RPMI7951 (cell line): ENCODE measurements around the gene S100A11. TPM values are rescaled to one million over a fixed set of nuclear protein-coding genes. Genes with fewer than 3 reads are reported as not detected.

Experiments used
- DNase-seq: peaks from one replicate; pipeline ENCODE4 v3.0.0-alpha.2; 2012; ENCODE audit warnings: low read depth
- total RNA-seq: library from RNA; depleted of rRNA; stranded (reverse); fragments of >200 nt; shearing (Covaris generic); gene quantifications from 2 replicates; pipeline ENCODE4 v1.2.3, GENCODE V29; 2014

S100A11 gene
- total RNA-seq, 1 experiment from 2014 or later = 1,277 TPM

DNA sequence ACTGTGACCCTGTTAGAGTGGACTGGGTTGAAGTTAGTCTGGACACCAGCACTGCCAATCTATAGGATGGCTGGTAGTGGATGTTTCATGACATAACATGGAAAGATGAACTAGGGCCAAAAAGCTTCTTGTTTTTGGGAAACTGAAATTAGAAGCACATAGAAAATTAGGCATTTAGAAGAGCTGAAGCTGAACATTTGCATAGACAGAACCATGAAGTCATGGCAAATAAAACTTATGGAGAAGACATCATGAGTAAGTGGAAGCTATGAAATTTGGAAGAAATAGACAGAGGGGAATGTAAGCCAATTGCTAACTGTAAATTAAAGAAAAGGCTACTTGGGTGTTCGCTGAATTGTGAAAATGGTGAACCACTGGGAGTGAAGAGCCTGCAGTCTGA lies 2.7 kb upstream of the S100A11 start:
- DNase-seq = no peak

DNA sequence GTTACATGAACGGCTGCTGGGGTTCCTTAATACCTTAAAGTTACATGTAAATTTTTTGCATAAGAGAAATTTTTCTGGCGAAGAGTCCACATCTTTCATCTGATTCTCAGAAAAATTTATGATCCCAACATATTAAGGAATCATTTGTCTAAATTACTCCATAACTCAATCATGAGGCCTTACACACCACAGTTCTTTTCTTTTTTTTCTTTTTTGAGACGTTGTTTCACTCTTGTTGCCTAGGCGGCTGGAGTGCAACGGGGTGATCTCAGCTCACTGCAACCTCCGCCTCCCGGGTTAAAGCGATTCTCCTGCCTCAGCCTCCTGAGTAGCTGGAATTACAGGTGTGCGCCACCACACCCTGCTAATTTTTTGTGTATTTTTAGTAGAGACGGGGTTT lies 2.1 kb upstream of the S100A11 start:
- DNase-seq = no peak

DNA sequence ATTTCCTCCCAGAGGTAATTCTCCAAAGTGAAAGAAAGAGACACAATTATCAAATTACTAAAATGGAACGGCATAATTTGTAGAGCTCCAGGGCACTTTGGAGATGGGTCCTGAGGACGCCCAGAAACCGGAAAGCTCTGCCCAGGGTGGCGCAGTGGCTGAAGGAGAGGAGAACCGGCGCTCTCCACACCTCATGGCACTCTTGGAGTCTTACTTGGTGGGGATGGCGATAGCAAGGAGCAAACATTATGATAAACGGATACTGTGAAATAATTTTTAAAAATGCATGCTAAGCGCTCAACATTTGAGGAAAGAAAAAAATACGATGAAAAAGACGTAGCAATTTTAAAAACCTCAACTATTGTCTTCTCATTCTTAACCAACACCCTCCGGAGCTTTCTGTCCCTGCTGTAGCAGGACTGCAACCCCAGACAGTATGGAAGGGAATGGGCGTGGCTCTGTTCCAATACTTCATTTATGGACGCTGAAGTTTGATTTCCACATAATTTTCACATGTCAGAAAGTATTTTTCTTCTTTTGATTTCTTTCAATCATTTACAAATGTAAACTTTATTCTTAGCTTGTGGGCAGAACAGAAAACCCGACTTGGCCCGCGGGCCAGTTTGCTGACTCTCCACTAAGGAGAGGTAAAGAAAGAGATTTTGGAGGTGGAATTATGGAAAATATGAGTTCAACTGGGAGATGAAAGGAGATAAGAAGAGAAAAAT lies 1.1 kb downstream of the S100A11 start:
- DNase-seq = peak; percentile 26

DNA sequence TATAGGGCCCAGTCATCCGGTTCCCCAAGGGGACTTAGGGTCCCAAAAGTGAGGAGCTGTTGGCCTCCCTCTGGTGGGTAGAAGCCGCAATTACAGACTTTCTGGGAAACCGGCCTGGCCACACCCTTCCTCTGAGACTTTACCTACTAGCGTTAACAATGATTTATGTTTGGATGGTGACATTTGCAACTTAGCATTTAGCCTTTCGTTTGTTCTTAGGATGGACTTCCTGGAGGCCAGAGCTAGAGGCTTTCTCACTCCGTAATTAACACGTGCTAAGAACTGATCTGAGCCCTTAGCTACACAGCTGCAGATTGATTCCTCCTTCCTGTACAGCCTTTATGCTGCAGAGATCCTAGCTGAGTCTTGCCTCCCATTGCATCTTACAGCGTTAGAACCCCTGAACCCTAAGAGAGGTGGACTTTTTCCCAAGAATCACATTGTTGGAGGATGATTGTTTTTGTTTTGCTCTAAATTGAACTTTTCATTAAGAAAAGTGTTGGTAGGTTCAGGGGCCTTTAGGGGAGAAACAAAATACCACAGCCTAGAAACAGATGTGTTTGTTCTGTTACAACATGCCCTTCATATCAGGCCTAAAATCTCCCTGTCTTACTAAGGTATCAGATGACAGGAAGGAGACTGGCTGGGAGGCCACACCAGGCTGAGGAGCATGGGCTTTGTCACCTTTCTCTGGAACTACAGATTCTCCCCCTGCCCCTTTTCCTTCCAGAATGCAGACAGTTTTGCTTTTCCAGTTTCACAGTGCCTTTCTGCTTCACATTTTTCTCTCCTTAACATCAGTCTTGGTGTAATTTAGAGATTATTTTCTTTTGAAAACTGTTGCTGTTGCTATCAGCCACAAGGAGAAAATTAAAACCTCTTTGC lies 1.9 kb downstream of the S100A11 start:
- DNase-seq = peak; percentile 85

DNA sequence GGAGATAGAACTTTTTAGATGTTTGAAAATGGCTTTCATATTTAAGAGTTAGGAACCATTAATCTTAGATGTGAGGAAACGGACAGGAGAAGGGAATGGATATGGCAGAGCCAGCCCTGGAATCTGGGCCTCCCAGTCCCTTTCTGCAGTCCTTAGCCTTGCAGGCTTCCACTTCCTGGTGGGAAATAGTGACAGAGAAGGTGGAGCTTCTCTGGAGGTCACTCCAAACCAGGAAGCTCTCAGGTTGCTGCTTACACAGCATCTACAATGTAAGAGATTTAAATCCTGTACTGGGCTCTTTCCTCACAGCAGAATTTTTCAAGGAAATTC lies 2.5 kb downstream of the S100A11 start:
- DNase-seq = no peak

DNA sequence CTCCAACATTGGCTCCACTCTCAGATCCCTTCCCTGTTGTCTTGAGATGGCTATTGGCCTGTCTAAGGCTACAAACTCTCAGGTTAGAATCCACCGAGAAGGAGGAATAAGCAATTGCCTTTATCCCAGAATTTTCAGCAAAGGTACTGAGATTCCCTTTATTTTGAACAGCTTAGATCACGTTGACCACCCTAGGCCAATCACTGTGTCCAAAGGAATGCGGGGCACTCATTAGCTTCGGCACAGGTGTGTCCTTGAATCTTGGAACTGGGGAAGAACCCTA lies 6.9 kb downstream of the S100A11 start:
- no peak for DNase-seq

DNA sequence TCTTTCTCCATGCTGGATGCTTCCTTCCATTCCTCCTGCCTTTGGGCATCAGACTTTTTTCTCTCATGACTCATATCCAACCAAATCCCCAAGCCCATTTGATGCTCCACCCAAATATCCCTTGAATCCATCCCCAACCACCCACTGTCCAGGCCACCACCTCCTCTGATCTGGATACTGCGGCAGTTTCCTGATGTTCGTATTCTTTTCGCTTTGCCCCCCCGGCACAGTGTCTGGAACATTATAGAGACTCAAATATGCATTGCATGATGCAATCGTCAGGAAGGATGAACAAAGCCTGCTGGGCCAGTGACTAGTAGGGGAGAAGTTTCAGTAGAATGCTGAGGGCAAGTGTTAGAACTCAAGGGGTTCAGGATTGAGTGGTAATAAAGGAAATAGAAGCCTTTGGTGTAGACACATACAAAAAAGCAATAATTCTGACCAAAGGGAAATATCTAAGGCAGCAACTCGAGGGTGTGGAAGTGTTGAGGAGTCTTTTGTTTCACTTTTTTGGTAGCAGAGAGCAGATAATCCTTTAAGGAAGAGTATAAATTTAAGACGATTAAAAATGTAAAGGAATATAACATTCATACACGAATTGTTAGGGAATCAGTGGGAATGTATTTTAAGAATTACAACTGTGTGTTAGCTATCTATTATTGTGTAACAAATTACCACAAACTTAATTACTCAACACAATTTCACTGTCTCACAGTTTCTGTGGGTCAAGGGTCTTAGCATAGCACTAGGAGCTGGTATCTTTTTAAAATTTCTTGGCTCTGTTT lies 7.5 kb downstream of the S100A11 start:
- DNase-seq = peak; percentile 83

DNA sequence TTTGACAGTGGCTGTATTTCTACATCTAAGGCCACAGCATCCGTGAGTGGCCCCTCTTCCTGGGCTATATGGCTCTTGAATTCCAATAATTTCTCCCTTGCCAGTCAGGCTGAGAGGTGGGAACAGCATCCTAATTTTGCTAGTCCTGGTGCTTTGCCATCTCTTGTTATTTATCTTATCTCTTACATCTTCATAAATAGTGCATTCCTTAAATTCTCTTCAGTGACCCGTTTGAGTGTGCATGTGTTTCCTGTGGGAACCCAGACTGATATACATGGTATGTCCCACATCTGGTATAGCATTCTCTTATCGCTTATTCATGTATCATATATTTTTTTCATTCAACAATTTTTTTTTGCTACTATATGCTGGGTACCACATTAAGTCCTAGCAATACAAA lies 9.9 kb downstream of the S100A11 start:
- peak; percentile 49 for DNase-seq

DNA sequence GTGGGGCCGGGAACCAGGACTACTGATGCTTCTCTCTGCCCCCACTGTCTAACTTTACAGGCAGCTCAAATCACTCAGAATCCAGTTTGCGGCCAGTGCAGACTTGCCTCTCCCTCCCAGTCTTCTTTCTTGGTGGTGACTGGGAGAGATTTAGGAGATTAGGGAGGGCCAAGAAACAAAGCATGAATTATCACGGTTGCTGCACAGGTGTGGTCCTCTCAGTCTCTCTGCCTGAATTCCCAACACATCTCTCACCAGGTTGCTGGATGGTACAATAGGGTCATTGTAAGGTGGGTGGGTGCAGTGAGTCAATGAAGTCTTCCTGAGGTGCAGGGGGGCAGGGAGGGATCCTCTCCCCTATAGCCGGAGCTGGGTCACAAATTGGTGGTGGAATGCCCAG lies 12.6 kb downstream of the S100A11 start:
- DNase-seq = no peak

DNA sequence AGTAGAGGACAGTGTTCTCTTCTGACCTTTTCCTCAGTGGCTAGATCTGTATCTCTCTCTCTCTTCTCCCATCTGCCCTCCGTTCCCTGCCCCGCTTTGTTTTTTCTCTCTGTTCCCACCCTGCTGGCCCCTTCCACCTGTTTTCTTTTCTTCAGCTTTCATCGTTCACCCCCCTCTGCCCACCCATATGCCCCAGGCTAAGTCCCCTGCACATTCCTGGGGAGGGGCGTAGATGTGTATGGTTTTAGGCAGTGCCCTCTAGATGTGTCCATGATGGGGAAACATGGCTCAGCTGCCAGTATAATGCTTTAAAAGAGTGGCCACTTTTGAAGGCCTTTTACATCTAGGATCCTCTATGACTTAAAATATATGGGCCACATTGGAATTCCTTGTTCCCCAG lies 13.6 kb downstream of the S100A11 start:
- no peak for DNase-seq

DNA sequence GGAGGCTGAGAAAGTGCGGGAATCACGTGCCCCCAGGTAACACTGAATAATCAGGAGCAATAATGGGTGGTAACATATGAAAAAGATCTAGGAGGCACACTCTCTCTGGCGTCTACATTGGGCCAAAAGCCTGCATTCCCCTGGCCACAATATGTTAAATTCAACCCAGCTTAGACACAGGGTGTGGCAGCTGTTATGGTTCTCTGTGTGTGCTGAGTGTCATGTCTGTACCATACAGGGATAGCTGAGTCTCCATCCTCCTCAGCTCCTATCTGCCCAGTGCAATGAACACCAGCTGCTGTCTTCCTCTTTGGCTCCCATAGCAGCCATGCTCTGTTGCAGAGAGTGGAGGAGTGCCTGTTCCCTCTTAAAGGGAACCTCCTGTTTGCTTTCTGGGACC lies 14.3 kb downstream of the S100A11 start:
- no peak for DNase-seq

DNA sequence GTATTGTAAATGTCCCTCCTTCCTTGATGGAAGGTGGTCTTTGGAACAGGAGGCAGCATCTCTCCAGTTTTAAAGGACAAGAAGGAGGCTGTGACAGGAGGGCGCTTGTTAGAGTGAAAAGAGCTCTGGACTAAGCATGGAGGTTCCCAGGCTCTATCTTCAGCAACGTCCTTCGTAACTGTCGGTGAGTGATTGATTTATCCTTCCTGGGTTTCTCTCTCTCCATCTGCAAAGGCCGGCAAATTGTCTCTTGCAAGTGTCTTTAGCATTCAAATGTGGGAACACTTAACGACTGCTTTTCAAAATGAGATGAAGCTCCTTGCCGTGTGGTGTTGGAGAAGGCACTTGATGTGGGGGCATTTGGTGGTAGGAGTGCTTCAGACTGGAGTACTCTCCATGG lies 15.2 kb downstream of the S100A11 start:
- DNase-seq = no peak

DNA sequence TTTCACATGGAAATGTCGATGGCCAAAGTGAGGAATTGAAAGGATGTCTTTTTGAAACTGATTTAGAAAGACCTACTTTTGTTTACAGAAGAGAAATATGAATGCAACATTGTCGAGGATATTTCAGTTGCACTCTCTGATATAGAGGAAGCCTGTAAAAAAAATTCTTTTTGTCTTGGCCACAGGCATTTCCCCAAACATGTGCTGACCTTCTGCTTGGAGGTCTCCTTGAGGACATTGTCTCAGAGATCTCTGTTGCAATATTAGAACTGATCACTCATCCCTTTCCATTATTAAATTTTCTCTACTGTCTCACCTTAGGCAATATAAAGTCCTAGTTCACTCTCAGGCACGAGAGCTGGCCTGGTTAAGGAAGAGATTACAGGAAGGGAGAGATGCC lies 16.0 kb downstream of the S100A11 start:
- no peak for DNase-seq

DNA sequence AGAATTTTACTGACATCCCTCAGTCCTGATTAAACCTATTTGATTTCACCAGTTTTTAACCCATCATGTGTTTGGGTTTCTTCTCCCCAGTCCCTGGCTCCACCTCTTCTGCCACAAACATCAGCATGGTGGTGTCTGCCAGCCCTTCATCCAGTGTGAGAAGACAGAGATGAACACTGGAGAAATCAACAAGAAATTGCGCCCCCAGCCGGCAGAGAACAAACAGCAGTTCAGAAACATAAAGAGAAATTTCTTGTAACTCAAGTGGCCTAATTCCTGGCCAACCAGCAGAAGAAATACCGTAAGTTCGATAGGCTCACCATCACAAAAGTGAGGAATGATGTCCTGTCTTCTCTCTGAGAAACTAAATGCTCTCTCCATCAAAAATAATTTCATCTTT lies 18.3 kb downstream of the S100A11 start:
- DNase-seq = no peak

DNA sequence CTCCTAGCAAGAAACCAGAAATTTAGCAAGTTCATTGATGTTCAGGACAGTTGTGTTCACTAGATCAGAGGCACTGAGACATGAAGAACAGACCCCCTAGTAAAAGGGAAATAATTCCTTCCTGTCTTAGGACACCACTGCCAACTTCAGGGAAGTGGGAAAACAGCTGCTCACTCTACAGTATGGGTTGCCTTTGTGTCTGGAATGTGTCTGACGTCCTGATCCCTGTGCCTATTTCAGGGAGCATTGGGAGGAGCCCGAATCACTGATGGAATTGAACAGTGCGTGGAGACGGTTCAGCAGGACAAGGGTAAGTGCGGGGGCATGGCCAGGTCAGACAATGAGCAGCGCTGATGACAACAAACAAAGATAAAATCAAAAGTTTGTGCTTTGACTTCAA lies 21.0 kb downstream of the S100A11 start:
- DNase-seq = no peak

DNA sequence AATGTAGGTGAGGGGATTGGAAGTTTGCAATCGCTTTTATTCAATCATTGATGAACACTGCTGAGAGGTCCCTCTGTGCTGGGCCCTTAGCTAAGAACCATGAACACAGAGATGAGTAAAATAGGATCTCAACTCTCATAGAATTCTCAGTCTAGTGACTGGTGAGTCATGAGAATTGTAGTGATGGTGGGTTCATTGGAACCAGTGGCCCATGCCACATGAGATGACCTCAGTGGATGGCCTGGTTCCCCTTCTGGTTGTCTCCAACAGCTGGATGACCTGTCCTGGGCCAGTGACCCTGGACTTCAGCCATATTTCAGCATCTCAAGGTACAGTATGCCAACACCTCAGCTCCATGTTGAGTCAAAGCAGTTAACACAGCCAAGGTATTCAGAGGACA lies 21.9 kb downstream of the S100A11 start:
- DNase-seq = no peak

DNA sequence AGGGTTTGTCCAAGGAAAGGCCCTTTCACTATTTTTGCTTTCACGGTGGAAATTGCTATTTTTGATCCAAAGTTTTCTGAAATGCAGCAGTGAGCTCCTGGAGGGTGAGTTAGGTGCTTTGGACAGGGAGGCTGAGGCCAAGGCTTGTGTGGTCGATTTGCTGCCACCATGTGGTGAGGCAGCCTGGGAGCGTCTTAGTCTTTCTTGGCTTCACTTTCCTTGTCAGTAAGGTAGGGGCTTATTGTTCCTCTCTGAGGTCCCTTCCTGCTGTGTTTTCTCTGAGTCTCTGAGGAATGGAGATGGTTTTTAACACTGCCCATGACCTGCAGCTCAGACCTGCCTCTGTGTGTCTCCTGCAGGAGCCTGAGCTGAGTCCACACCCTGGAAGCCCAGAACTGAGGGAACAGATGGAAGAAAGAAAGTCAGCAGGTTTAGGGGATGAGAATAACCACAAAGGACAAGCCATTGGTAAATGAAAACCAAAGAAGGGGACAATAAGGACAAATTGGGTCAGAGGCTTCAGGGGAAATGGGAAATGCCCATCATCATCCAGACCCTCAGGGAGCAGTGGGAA lies 23.1 kb downstream of the S100A11 start:
- DNase-seq = peak; percentile 50

DNA sequence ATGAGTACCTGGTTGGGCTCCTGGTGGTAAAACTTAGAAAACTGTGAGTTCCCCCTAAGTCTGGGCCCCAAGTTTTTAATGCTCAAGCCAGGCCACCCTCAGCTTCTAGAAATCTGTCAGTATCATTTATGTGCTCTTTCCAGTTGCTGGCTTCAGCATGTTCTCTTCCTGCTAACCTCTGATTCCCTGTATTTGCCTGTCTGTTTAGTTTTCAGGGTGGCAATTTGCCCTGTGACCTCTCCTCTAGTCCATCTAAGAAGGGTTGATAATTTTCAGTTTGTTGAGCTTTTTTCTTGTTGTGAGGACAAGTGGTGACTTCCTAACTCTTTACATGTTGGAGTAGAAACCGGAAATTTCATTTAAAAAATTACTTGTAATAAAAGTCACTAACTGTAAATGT lies 27.1 kb downstream of the S100A11 start:
- DNase-seq = no peak

DNA sequence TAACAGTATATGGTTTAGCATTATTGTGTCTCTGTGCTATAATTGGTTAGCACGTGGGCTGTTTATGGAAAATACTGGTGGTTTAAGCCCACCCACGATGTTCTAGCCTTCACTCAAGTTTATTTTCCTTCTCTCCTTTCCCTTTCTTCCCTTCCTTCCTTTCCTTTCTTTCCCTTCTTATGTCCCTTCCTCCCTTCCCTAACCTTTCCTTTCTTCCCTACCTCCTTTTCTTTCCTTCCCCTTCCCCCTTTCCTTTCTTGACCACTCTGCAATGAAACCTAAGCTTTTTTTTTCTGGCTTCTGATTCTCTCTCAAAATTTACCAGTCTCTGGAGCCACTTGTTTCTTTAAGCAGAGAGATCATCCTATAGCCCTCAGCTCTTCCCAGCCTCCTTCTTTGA lies 29.8 kb downstream of the S100A11 start:
- DNase-seq = no peak

DNA sequence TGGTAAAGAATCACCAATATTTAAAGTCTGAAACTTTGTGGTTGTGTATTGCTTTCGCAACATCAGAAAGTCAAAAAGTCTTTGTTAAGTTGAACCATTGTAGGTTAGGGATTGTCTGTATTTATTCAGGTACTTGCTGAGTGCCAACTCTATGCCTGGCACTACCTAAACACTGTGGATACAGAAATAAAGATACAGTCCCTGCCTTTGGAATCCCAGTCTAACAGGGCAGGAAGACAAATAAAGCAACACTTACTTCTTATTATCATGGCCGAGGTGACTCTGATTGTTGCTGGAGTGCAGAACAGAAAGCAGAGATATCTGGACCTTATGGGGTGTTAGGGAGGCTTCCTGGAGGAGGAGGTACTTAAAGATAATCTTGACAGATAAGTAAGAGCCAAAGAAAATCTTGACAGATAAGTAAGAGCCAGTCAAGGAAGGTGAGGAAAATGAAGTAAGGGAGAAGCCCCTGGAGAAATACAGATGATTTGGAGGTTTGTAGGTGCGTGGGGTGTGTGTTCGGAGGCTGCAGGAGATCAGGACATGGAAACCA lies 31.4 kb downstream of the S100A11 start:
- no peak for DNase-seq

DNA sequence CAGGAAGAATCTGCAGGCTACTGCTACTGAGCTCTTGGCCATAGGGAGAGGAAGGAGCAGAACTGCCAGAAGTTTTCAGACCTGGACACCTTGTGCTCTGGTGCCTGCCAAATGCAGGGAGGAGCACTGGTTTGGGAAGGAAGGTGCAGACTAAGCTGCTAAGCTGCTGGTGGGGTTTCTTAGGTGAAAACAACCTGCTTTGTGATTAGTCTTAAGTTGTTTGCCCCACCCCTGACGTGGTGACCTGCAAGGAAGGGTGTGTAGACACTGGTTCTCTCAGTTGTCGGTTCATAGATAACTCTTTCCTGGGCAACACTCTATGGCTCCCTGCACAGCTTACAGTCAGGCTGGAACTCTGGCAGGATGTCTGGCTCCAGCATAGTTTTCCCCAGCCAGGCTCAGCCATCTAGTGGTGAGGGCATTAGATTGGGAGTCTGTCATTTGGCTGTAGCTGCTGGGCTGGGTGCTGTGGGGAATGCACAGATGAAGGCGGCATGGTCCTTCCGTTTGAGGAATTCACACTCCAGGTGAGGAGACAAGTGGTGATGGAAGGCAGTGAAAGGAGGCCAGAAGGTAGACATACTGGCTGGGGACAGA lies 32.9 kb downstream of the S100A11 start:
- no peak for DNase-seq

DNA sequence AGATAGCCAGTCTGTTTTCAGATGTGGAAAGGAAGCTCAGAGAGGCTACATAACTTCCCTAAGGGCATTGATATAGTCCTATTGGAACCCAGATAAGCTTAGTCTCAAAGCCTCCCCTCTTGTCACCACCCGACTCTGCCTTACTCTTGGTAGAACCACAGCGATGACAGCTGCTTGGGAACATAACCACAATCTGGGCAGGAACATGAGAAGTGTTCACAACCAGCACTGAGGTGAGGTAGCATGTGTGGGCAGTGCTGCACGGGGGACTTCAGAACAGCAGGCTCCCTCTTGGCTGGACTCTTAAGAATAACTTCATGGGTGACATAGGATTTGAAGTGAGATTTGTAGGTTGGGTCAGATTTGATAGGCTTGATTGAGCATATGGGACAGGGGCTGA lies 33.8 kb downstream of the S100A11 start:
- no peak for DNase-seq
